Natural killer cell (primary cell): ENCODE measurements around the gene MFSD11. TPM values are rescaled to one million over a fixed set of nuclear protein-coding genes. Genes with fewer than 3 reads are reported as not detected.
"Not testable (repeated sequence)": the region's sequence is repeated elsewhere in the genome, so short reads cannot be mapped to it uniquely, and the experiment has no call there.

Experiments used
- ATAC-seq, 3 donors: fragments of 150-1000 bp in 2 of 3; fragments of 200-7000 bp in 1 of 3; cut with Tn5 transposase; 1 replicate in 1 of 3; 2 replicates in 2 of 3; pipeline ENCODE4 v1.10.0; 2021; ENCODE audit warnings: mild to moderate bottlenecking in 2 of 3, moderate library complexity in 2 of 3
- DNase-seq, 2 donors: peaks; one replicate each; pipeline versions ENCODE4 v3.0.0 to v3.0.0-alpha.2; 2013 to 2021; ENCODE audit warnings: mixed read lengths in 1 of 2
- H3K27ac ChIP-seq: one replicate; pipeline ENCODE4 v1.5.1; 2013; ENCODE audit warnings: mild to moderate bottlenecking, low read length
- H3K27me3 ChIP-seq: one replicate; pipeline ENCODE4 v1.6.1; 2013; ENCODE audit warnings: low read length; ENCODE audit not compliant: control insufficient read depth, insufficient read depth
- H3K36me3 ChIP-seq: one replicate; pipeline ENCODE4 v1.6.1; 2013; ENCODE audit warnings: low read length; ENCODE audit not compliant: control insufficient read depth, insufficient read depth
- H3K4me1 ChIP-seq: one replicate; pipeline ENCODE4 v1.6.1; 2013; ENCODE audit warnings: low read length; ENCODE audit not compliant: control insufficient read depth, insufficient read depth
- H3K4me3 ChIP-seq: one replicate; pipeline ENCODE4 v1.5.1; 2013; ENCODE audit warnings: low read length
- H3K9me3 ChIP-seq: one replicate; pipeline ENCODE4 v1.6.1; 2013; ENCODE audit warnings: low read length; ENCODE audit not compliant: control insufficient read depth, insufficient read depth
- H3K27ac Mint-ChIP-seq, 2 donors: one replicate each; pipeline ENCODE4 v1.8.0; 2022; ENCODE audit warnings: mild to moderate bottlenecking in 2 of 2, mixed read lengths in 2 of 2, moderate library complexity in 1 of 2
- H3K27me3 Mint-ChIP-seq, 2 donors: one replicate each; pipeline ENCODE4 v1.8.0; 2022; ENCODE audit warnings: low read depth in 2 of 2, mixed read lengths in 2 of 2
- H3K36me3 Mint-ChIP-seq: one replicate; pipeline ENCODE4 v1.8.0; 2022; ENCODE audit warnings: mixed read lengths
- H3K4me1 Mint-ChIP-seq, 2 donors: one replicate each; pipeline ENCODE4 v1.8.0; 2022; ENCODE audit warnings: mixed read lengths in 2 of 2
- H3K4me3 Mint-ChIP-seq: one replicate; pipeline ENCODE4 v1.8.0; 2022; ENCODE audit warnings: mild to moderate bottlenecking, moderate library complexity, mixed read lengths
- H3K9me3 Mint-ChIP-seq, 2 donors: one replicate each; pipeline ENCODE4 v1.8.0; 2022; ENCODE audit warnings: mixed read lengths in 2 of 2
- WGBS: methylation state at CpG from one replicate; pipeline ENCODE4 v1.1.7; 2013; ENCODE audit warnings: missing lambda C conversion rate; ENCODE audit not compliant: insufficient coverage; 5-methylcytosine and 5-hydroxymethylcytosine counted together
- intact Hi-C: fragments of 100-400 bp; cut with micrococcal nuclease; formaldehyde crosslinking; loops from one replicate; pipeline ENCODE4 v1.14.2; 2022
- total RNA-seq, 4 donors: library from RNA; stranded (reverse); fragments of 120-200 nt in 1 of 4; gene quantifications; one replicate each; pipeline versions ENCODE4 v1.2.3 to v1.2.4, GENCODE V29; 2013 to 2022
- TF ChIP-seq, protein P1 (sequence below): fragments of 200-600 bp; IDR thresholded peaks from one replicate; pipeline ENCODE4 v1.8.0; 2022; ENCODE audit warnings: antibody characterized with exemption

Gene MFSD11
- total RNA-seq, 3 donors from 2014 or later (not counting 1 experiment from before 2014, with no cell fraction given), result 32.7 to 44.0 (median 33.9) TPM

DNA sequence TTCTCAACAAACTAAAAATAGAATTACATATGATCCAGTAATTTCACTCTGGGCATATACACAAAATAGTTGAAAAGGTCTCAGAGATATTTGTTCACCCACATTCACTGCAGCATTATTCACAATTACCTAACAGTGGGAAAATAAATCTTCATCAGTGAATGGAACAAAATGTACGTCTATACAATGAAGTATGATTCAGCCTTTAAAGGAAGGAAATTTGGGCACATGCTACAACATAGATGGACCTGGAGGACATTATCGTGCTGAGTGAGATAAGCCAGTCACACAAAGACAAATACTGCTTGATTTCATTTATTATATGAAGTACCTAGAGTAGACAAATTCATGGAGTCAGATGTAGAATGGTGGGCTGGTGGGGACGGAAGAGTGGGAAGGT, 47.0 kb downstream of the MFSD11 start:
- intact Hi-C loops, result no loop called here

DNA sequence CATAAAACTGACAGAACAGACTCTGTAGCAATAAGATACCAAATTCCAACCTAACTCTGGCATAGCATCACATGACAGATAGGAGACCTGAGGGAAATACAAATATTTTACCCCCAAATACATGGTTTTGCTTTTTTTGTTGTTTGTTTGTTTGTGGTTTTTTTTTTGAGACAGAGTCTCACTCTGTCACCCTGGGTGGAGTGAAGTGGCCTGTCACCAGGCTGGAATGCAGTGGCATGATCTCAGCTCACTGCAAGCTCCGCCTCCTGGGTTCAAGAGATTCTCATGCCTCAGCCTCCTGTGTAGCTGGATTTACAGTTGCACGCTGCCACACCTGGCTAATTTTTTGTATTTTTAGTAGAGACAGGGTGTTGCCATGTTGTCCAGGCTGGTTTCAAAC, 49.9 kb downstream of the MFSD11 start:
- ATAC-seq, H3K27me3 ChIP-seq, intact Hi-C loops, H3K27ac Mint-ChIP-seq, H3K9me3 Mint-ChIP-seq, H3K36me3 ChIP-seq, H3K27ac ChIP-seq, H3K4me3 Mint-ChIP-seq, H3K4me1 ChIP-seq, H3K27me3 Mint-ChIP-seq, DNase-seq, H3K4me3 ChIP-seq, H3K9me3 ChIP-seq, H3K36me3 Mint-ChIP-seq: not testable (repeated sequence)
- 92% methylated on average over 2 of the region's 2 CpGs for WGBS
- H3K4me1 Mint-ChIP-seq, result peaks cover 18 to 19% of the 10 kb centered on the region in 2 donors

More for the DNA sequence above, 47.0 kb downstream of the MFSD11 start:
- Histone ChIP-seq H3K4me1 (no peaks in the 10 kb centered on the region), H3K4me3 (no peak overlapping the region), H3K9me3 (no peaks in the 10 kb centered on the region), H3K27me3 (no peaks in the 10 kb centered on the region), H3K36me3 (peaks cover 9% of the 10 kb centered on the region), H3K27ac (no peak overlapping the region)
- no peaks in the 10 kb centered on the region for H3K27me3 Mint-ChIP-seq
- no peaks in the 10 kb centered on the region for H3K9me3 Mint-ChIP-seq
- TF ChIP-seq, protein P1, sequence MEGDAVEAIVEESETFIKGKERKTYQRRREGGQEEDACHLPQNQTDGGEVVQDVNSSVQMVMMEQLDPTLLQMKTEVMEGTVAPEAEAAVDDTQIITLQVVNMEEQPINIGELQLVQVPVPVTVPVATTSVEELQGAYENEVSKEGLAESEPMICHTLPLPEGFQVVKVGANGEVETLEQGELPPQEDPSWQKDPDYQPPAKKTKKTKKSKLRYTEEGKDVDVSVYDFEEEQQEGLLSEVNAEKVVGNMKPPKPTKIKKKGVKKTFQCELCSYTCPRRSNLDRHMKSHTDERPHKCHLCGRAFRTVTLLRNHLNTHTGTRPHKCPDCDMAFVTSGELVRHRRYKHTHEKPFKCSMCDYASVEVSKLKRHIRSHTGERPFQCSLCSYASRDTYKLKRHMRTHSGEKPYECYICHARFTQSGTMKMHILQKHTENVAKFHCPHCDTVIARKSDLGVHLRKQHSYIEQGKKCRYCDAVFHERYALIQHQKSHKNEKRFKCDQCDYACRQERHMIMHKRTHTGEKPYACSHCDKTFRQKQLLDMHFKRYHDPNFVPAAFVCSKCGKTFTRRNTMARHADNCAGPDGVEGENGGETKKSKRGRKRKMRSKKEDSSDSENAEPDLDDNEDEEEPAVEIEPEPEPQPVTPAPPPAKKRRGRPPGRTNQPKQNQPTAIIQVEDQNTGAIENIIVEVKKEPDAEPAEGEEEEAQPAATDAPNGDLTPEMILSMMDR, result no peak
- DNase-seq, result no peak
- no peak overlapping the region for H3K27ac Mint-ChIP-seq
- no peak overlapping the region for H3K4me3 Mint-ChIP-seq
- no peaks in the 10 kb centered on the region for H3K36me3 Mint-ChIP-seq
- ATAC-seq, result no peak
- no peaks in the 10 kb centered on the region for H3K4me1 Mint-ChIP-seq
- WGBS, result 96% methylated on average over 3 of the region's 3 CpGs

DNA sequence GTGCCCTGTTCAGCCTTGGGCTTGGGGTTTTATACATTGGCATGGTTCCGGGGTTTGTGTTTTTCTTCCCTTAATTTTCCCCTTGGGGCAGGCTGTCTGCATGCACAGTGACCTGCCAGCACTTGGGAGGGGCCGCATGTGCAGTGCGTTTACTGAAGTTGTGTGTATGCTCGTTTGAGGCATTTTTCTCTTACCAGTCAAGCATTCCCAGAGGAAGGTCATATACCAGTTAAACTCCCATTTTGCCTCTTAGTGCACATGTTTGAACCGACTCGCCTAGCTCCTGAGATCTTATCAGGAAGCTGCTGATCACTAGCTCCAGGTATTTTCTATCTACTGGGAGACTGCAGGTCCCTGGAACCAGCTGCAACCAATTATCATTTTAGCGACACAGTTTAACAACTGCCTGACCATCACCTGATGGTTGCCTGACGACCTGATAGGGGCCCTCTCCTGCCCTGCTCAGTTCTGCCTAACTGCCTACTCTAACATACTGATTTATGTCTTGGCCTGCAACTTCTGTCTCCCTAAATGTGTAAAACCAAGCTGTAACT, 51.4 kb downstream of the MFSD11 start:
- H3K27ac ChIP-seq, result no peak overlapping the region
- Mint-ChIP-seq H3K27ac (no peak overlapping the region), H3K4me3 (no peak overlapping the region), H3K27me3 (no peaks in the 10 kb centered on the region), H3K9me3 (no peaks in the 10 kb centered on the region), H3K36me3 (no peaks in the 10 kb centered on the region), H3K4me1 (peaks cover 18 to 19% of the 10 kb centered on the region in 2 donors)
- 96% methylated on average over 8 of the region's 8 CpGs for WGBS
- no peak overlapping the region for H3K4me3 ChIP-seq
- peaks cover 10% of the 10 kb centered on the region for H3K4me1 ChIP-seq
- DNase-seq (no peak), ATAC-seq (no peak)
- TF ChIP-seq, protein P1, result no peak
- H3K36me3 ChIP-seq, result peaks cover 2% of the 10 kb centered on the region
- no peaks in the 10 kb centered on the region for H3K27me3 ChIP-seq
- no peaks in the 10 kb centered on the region for H3K9me3 ChIP-seq
- intact Hi-C loops, result no loop called here

DNA sequence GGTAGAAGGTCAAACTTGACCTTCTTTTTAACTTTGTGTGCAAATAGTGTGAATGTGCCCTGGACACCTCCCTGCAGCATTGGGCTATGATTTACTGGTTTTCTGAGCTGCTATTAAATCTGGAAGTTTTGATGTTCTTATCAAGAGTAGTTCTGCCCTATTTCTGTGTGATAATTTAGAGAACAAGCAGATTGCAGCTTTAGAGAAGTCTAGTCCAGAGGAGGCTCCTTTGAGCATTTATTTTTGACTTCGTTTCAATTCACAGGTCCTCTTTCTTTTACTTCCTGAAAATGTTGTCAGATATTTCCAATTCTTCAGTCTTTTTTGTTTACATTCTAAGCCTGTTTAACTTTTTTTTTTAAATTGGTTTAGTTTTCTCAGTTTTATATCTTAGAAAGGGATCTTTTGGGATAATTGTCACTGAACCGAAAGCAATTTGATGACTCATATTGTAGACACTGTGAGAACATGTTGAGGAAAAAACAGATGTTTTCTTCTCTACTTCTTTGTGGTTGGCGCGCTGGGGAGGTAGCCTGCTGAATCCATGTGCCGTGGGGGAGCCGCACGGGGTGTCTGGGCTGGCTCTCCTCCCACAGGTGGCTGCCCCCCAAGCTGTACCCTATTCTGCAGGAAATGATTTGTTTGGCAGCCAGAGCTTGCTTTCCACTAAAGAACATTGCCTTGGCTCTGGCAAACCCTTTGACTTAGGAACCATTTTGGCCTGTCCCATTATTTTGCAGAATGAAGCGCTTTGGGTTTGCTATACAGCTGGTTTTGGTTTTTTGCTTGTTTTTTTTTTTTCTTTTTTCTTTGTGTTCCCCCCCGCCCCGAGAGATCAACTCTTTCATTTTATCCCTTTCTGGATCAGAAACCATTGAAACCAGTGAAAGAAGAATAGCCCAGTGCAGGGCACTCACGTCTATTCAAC, 53.4 kb downstream of the MFSD11 start:
- Histone ChIP-seq H3K4me3 (no peak overlapping the region), H3K27me3 (no peaks in the 10 kb centered on the region), H3K4me1 (peaks cover 10% of the 10 kb centered on the region), H3K36me3 (no peaks in the 10 kb centered on the region), H3K27ac (no peak overlapping the region), H3K9me3 (no peaks in the 10 kb centered on the region)
- 29% methylated on average over 11 of the region's 11 CpGs for WGBS
- Mint-ChIP-seq H3K36me3 (no peaks in the 10 kb centered on the region), H3K27ac (peak overlapping the region; percentile 35 to 76), H3K4me3 (peak overlapping the region; percentile 17), H3K27me3 (no peaks in the 10 kb centered on the region), H3K4me1 (peaks cover 18 to 19% of the 10 kb centered on the region in 2 donors), H3K9me3 (no peaks in the 10 kb centered on the region)
- DNase-seq, result peak in 1 of 2 donors; percentile 47
- TF ChIP-seq, protein P1, result no peak
- ATAC-seq, result peak; percentile 43 to 66 (median 59)
- intact Hi-C loops, result no loop called here
